Activated T-helper 1 cell treated with anti-CD3 and anti-CD28 coated beads, Interleukin-12 subunit alpha, Interleukin-12 subunit beta, Interleukin-2, Interleukin-4 antibody, amounts not matched to agents 30 ng/mL and 10 ng/mL and 1 ng/mL, durations not matched to agents 14 hours and 24 hours and 36 hours (primary cell): ENCODE measurements around the gene SLC22A4. TPM values are rescaled to one million over a fixed set of nuclear protein-coding genes. Genes with fewer than 3 reads are reported as not detected.

Source experiments
- DNase-seq: peaks from one replicate; pipeline ENCODE4 v3.0.0; 2021; ENCODE audit warnings: low spot score
- H3K27ac Mint-ChIP-seq: one replicate; pipeline ENCODE4 v1.8.0; 2021; ENCODE audit warnings: mild to moderate bottlenecking, mixed read lengths
- H3K27me3 Mint-ChIP-seq: one replicate; pipeline ENCODE4 v1.8.0; 2022; ENCODE audit warnings: mild to moderate bottlenecking, moderate library complexity, mixed read lengths; ENCODE audit not compliant: insufficient read depth
- H3K36me3 Mint-ChIP-seq: one replicate; pipeline ENCODE4 v1.8.0; 2021; ENCODE audit warnings: low read depth, mixed read lengths
- H3K4me1 Mint-ChIP-seq: one replicate; pipeline ENCODE4 v1.8.0; 2021; ENCODE audit warnings: low read depth, mixed read lengths
- H3K4me3 Mint-ChIP-seq: one replicate; pipeline ENCODE4 v1.8.0; 2021; ENCODE audit warnings: mild to moderate bottlenecking, moderate library complexity, mixed read lengths
- H3K9me3 Mint-ChIP-seq: one replicate; pipeline ENCODE4 v1.8.0; 2021; ENCODE audit warnings: mixed read lengths
- intact Hi-C: fragments of 100-400 bp; cut with micrococcal nuclease; formaldehyde crosslinking; loops from one replicate; pipeline ENCODE4 v1.15.1; 2024
- total RNA-seq: library from RNA; stranded (reverse); gene quantifications from 2 replicates; pipeline ENCODE4 v1.2.3, GENCODE V29; 2022

Gene SLC22A4
- total RNA-seq, 1 donor from 2014 or later, result 1.6 TPM

GRCh38 chr5:132376694-132377641 lies 82.8 kb downstream of the SLC22A4 start:
- Mint-ChIP-seq H3K36me3 (peaks cover 3% of the 10 kb centered on the region), H3K27ac (no peak overlapping the region), H3K4me1 (peaks cover 10% of the 10 kb centered on the region), H3K27me3 (no peaks in the 10 kb centered on the region), H3K9me3 (no peaks in the 10 kb centered on the region), H3K4me3 (no peak overlapping the region)
- intact Hi-C loops, result no loop called here
- DNase-seq, result no peak

GRCh38 chr5:132377738-132378137 lies 83.5 kb downstream of the SLC22A4 start:
- Mint-ChIP-seq H3K4me3 (no peak overlapping the region), H3K9me3 (no peaks in the 10 kb centered on the region), H3K27ac (no peak overlapping the region), H3K4me1 (peaks cover 2% of the 10 kb centered on the region), H3K36me3 (peaks cover 3% of the 10 kb centered on the region), H3K27me3 (peaks cover 2% of the 10 kb centered on the region)
- intact Hi-C loops, result no loop called here
- no peak for DNase-seq

- no peak overlapping the region for H3K27ac Mint-ChIP-seq
- DNase-seq, result no peak
- H3K9me3 Mint-ChIP-seq, result no peaks in the 10 kb centered on the region
- intact Hi-C loops, result no loop called here
- peaks cover 3% of the 10 kb centered on the region for H3K27me3 Mint-ChIP-seq
- peaks cover 3% of the 10 kb centered on the region for H3K36me3 Mint-ChIP-seq
- H3K4me1 Mint-ChIP-seq, result no peaks in the 10 kb centered on the region
- H3K4me3 Mint-ChIP-seq, result no peak overlapping the region
These were observed 84.4 kb downstream of the SLC22A4 start for GRCh38 chr5:132378580-132378979.

GRCh38 chr5:132380047-132380446 lies 85.9 kb downstream of the SLC22A4 start:
- Mint-ChIP-seq H3K4me3 (no peak overlapping the region), H3K9me3 (no peaks in the 10 kb centered on the region), H3K27me3 (peaks cover 3% of the 10 kb centered on the region), H3K27ac (no peak overlapping the region), H3K36me3 (peaks cover 3% of the 10 kb centered on the region), H3K4me1 (peaks cover under 1% of the 10 kb centered on the region)
- DNase-seq, result no peak
- intact Hi-C loops, result no loop called here

- H3K4me3 Mint-ChIP-seq, result no peak overlapping the region
- intact Hi-C loops, result no loop called here
- H3K36me3 Mint-ChIP-seq, result peaks cover 3% of the 10 kb centered on the region
- no peak for DNase-seq
- H3K27me3 Mint-ChIP-seq, result peaks cover 3% of the 10 kb centered on the region
- H3K4me1 Mint-ChIP-seq, result peaks cover 7% of the 10 kb centered on the region
- H3K27ac Mint-ChIP-seq, result no peak overlapping the region
- H3K9me3 Mint-ChIP-seq, result no peaks in the 10 kb centered on the region
These were observed 86.5 kb downstream of the SLC22A4 start for GRCh38 chr5:132380741-132381140.

GRCh38 chr5:132381614-132382013 lies 87.4 kb downstream of the SLC22A4 start:
- Mint-ChIP-seq H3K4me1 (peaks cover 16% of the 10 kb centered on the region), H3K27ac (no peak overlapping the region), H3K4me3 (no peak overlapping the region), H3K9me3 (no peaks in the 10 kb centered on the region), H3K27me3 (peaks cover 3% of the 10 kb centered on the region), H3K36me3 (peaks cover 3% of the 10 kb centered on the region)
- intact Hi-C loops, result no loop called here
- DNase-seq, result no peak

GRCh38 chr5:132383261-132383660 lies 89.1 kb downstream of the SLC22A4 start:
- peaks cover 30% of the 10 kb centered on the region for H3K4me1 Mint-ChIP-seq
- H3K9me3 Mint-ChIP-seq, result no peaks in the 10 kb centered on the region
- DNase-seq, result no peak
- intact Hi-C loops, result no loop called here
- peaks cover 3% of the 10 kb centered on the region for H3K27me3 Mint-ChIP-seq
- H3K36me3 Mint-ChIP-seq, result peaks cover 3% of the 10 kb centered on the region
- no peak overlapping the region for H3K4me3 Mint-ChIP-seq
- no peak overlapping the region for H3K27ac Mint-ChIP-seq

GRCh38 chr5:132383984-132384383 lies 89.8 kb downstream of the SLC22A4 start:
- Mint-ChIP-seq H3K4me1 (peaks cover 37% of the 10 kb centered on the region), H3K27me3 (peaks cover 3% of the 10 kb centered on the region), H3K27ac (no peak overlapping the region), H3K9me3 (no peaks in the 10 kb centered on the region), H3K36me3 (peaks cover 3% of the 10 kb centered on the region), H3K4me3 (no peak overlapping the region)
- intact Hi-C loops, result no loop called here
- DNase-seq, result no peak

- H3K27ac Mint-ChIP-seq, result no peak overlapping the region
These were observed 90.4 kb downstream of the SLC22A4 start for GRCh38 chr5:132384506-132385050.

GRCh38 chr5:132385326-132386105 lies 91.3 kb downstream of the SLC22A4 start:
- H3K9me3 Mint-ChIP-seq, result no peaks in the 10 kb centered on the region

More at GRCh38 chr5:132384506-132385050, 90.4 kb downstream of the SLC22A4 start:
- no peak overlapping the region for H3K4me3 Mint-ChIP-seq
- intact Hi-C loops, result loop anchor here (1.0 to 5.0 kb wide), 2 partner anchors 207 to 320 kb away; no protein-coding TSS in a partner anchor
- no peaks in the 10 kb centered on the region for H3K9me3 Mint-ChIP-seq
- H3K4me1 Mint-ChIP-seq, result peaks cover 43% of the 10 kb centered on the region
- peaks cover 3% of the 10 kb centered on the region for H3K27me3 Mint-ChIP-seq
- peaks cover 3% of the 10 kb centered on the region for H3K36me3 Mint-ChIP-seq
- no peak for DNase-seq

GRCh38 chr5:132386644-132387286 lies 92.6 kb downstream of the SLC22A4 start:
- peak; percentile 72 for DNase-seq
- Mint-ChIP-seq H3K27me3 (peaks cover 3% of the 10 kb centered on the region), H3K4me1 (peaks cover 61% of the 10 kb centered on the region), H3K9me3 (no peaks in the 10 kb centered on the region), H3K36me3 (no peaks in the 10 kb centered on the region), H3K27ac (peak overlapping the region; percentile 54), H3K4me3 (no peak overlapping the region)
- intact Hi-C loops, result loop anchor here (1.0 to 5.0 kb wide), 7 partner anchors 24 to 497 kb away; no protein-coding TSS in a partner anchor

More at GRCh38 chr5:132385326-132386105, 91.3 kb downstream of the SLC22A4 start:
- H3K4me1 Mint-ChIP-seq, result peaks cover 53% of the 10 kb centered on the region
- H3K27ac Mint-ChIP-seq, result peak overlapping the region; percentile 75
- intact Hi-C loops, result loop anchor here (1.0 to 5.0 kb wide), 8 partner anchors 25 to 498 kb away; no protein-coding TSS in a partner anchor
- DNase-seq, result peak; percentile 48
- peaks cover 3% of the 10 kb centered on the region for H3K27me3 Mint-ChIP-seq
- peaks cover 1% of the 10 kb centered on the region for H3K36me3 Mint-ChIP-seq
- no peak overlapping the region for H3K4me3 Mint-ChIP-seq

GRCh38 chr5:132387640-132388117 lies 93.5 kb downstream of the SLC22A4 start:
- Mint-ChIP-seq H3K27ac (peak overlapping the region; percentile 45), H3K9me3 (no peaks in the 10 kb centered on the region), H3K4me3 (no peak overlapping the region), H3K27me3 (peaks cover under 1% of the 10 kb centered on the region), H3K36me3 (peaks cover 3% of the 10 kb centered on the region), H3K4me1 (peaks cover 70% of the 10 kb centered on the region)
- no peak for DNase-seq
- intact Hi-C loops, result loop anchor here (1.0 to 5.0 kb wide), 2 partner anchors 210 to 253 kb away; no protein-coding TSS in a partner anchor
